Prostate gland (tissue), 2 donors: Measurements from ENCODE around the gene TGFBR3. TPM values are rescaled to one million over a fixed set of nuclear protein-coding genes. Genes with fewer than 3 reads are reported as not detected.
A peak's percentile ranks its signal among the peaks of the same experiment; 100 is the strongest.

Experiments
- DNase-seq: peaks from one replicate; pipeline ENCODE4 v3.0.0-alpha.2; 2019; ENCODE audit warnings: low spot score
- H3K27ac ChIP-seq, 2 donors: fragments of 200-600 bp; sonication (generic); 2 replicates each; pipeline ENCODE4 v1.5.1; 2017 to 2019
- H3K27me3 ChIP-seq: fragments of 200-600 bp; sonication (generic); replicated peaks from 2 replicates; pipeline ENCODE4 v1.5.1; 2019; ENCODE audit not compliant: insufficient read depth
- H3K36me3 ChIP-seq, 2 donors: fragments of 200-600 bp; sonication (generic); 1 replicate in 1 of 2; 2 replicates in 1 of 2; pipeline versions ENCODE4 v1.5.1 to v1.8.1; 2017 to 2019
- H3K4me1 ChIP-seq: fragments of 200-600 bp; sonication (generic); replicated peaks from 2 replicates; pipeline ENCODE4 v1.5.1; 2019
- H3K4me3 ChIP-seq, 2 donors: fragments of 200-600 bp; sonication (generic); 2 replicates each; pipeline ENCODE4 v1.5.1; 2017 to 2019
- H3K9me3 ChIP-seq: fragments of 200-600 bp; sonication (generic); 2 replicates; pipeline ENCODE4 v1.5.1; 2017
- CTCF ChIP-seq, 4 experiments: fragments of 200-600 bp in 2 of 4; fragments of 450-650 bp in 2 of 4; sonication (generic) in 2 of 4; IDR thresholded peaks; 1 replicate in 3 of 4; 2 replicates in 1 of 4; pipeline ENCODE4 v1.5.1; 2016 to 2019; ENCODE audit warnings: antibody characterized with exemption in 4 of 4, mild to moderate bottlenecking in 2 of 4, moderate library complexity in 2 of 4
- POLR2A ChIP-seq: fragments of 450-650 bp; IDR thresholded peaks from one replicate; pipeline ENCODE4 v1.6.1; 2016; ENCODE audit warnings: antibody characterized with exemption, mild to moderate bottlenecking
- POLR2AphosphoS5 ChIP-seq: sonication (generic); formaldehyde crosslinking; IDR thresholded peaks from one replicate; pipeline ENCODE4 v1.6.1; 2017; ENCODE audit warnings: antibody characterized with exemption
- WGBS: methylation state at CpG from one replicate; pipeline ENCODE4 v1.1.5; 2018; 5-methylcytosine and 5-hydroxymethylcytosine counted together
- intact Hi-C: fragments of 100-400 bp; cut with DNase I; formaldehyde crosslinking; loops from one replicate; pipeline ENCODE4 v1.14.2; 2022
- total RNA-seq, 2 donors: library from RNA; depleted of rRNA; stranded (reverse); fragments of >200 nt; gene quantifications; one replicate each; pipeline ENCODE4 v1.1.0, GENCODE V29; 2016

TGFBR3 gene
- total RNA-seq, 2 donors from 2014 or later: 26.4 to 51.7 TPM

GRCh38 chr1:91764471-91765115 is 121.4 kb downstream of the TGFBR3 start:
- Histone ChIP-seq H3K27me3 (no peaks in the 10 kb centered on the region), H3K9me3 (no peaks in the 10 kb centered on the region), H3K36me3 (no peaks in the 10 kb centered on the region), H3K27ac (no peak overlapping the region), H3K4me3 (no peak overlapping the region), H3K4me1 (peaks cover 4% of the 10 kb centered on the region)
- TF ChIP-seq POLR2AphosphoS5 (no peak), POLR2A (no peak), CTCF (IDR thresholded peaks at IDR 0.05) (no peak)
- intact Hi-C loops: no loop called here
- no peak for DNase-seq
- 83% methylated on average over 12 of the region's 12 CpGs for WGBS

- Histone ChIP-seq H3K27me3 (no peaks in the 10 kb centered on the region), H3K4me1 (peaks cover 4% of the 10 kb centered on the region), H3K9me3 (no peaks in the 10 kb centered on the region), H3K4me3 (no peak overlapping the region), H3K36me3 (no peaks in the 10 kb centered on the region), H3K27ac (no peak overlapping the region)
- no peak for TF ChIP-seq POLR2A
- no peak for TF ChIP-seq CTCF (IDR thresholded peaks at IDR 0.05)
- TF ChIP-seq POLR2AphosphoS5: no peak
- no peak for DNase-seq
- intact Hi-C loops: no loop called here
- whole genome bisulfite sequencing: 73% methylated on average over 4 of the region's 4 CpGs
Measured at GRCh38 chr1:91763252-91763651, 122.7 kb downstream of the TGFBR3 start.

- intact Hi-C loops: no loop called here
- WGBS: 31% methylated on average over 1 of the region's 1 CpG
- Histone ChIP-seq H3K36me3 (no peaks in the 10 kb centered on the region), H3K9me3 (no peaks in the 10 kb centered on the region), H3K4me3 (no peak overlapping the region), H3K4me1 (peaks cover 4% of the 10 kb centered on the region), H3K27me3 (no peaks in the 10 kb centered on the region), H3K27ac (no peak overlapping the region)
- TF ChIP-seq POLR2AphosphoS5 (no peak), POLR2A (no peak), CTCF (IDR thresholded peaks at IDR 0.05) (no peak)
- no peak for DNase-seq
Measured at GRCh38 chr1:91761295-91761721, 124.6 kb downstream of the TGFBR3 start.

- peaks cover 4% of the 10 kb centered on the region for H3K4me1 ChIP-seq
- TF ChIP-seq POLR2AphosphoS5: no peak
- TF ChIP-seq POLR2A: no peak
- no peak for TF ChIP-seq CTCF (IDR thresholded peaks at IDR 0.05)
- no peaks in the 10 kb centered on the region for H3K36me3 ChIP-seq
- 66% methylated on average over 1 of the region's 1 CpG for whole genome bisulfite sequencing
- H3K9me3 ChIP-seq: no peaks in the 10 kb centered on the region
- no peak for DNase-seq
- H3K4me3 ChIP-seq: no peak overlapping the region
- H3K27ac ChIP-seq: no peak overlapping the region
- no peaks in the 10 kb centered on the region for H3K27me3 ChIP-seq
- intact Hi-C loops: no loop called here
Measured at GRCh38 chr1:91760512-91760911, 125.4 kb downstream of the TGFBR3 start.

- intact Hi-C loops: no loop called here
- no peak for DNase-seq
- Histone ChIP-seq H3K4me3 (no peak overlapping the region), H3K4me1 (peaks cover 4% of the 10 kb centered on the region), H3K9me3 (no peaks in the 10 kb centered on the region), H3K36me3 (no peaks in the 10 kb centered on the region), H3K27me3 (no peaks in the 10 kb centered on the region), H3K27ac (peak overlapping the region; percentile 20 to 52)
- WGBS: 42% methylated on average over 2 of the region's 2 CpGs
- TF ChIP-seq POLR2AphosphoS5 (no peak), POLR2A (no peak), CTCF (IDR thresholded peaks at IDR 0.05) (no peak)
Measured at GRCh38 chr1:91759076-91759475, 126.9 kb downstream of the TGFBR3 start.
